Midbrain (tissue), 1 donor: ENCODE results near the gene SH2D1A.

Source experiments
- DNase-seq: peaks from one replicate; lab custom pipeline; 2025; lab: John Stamatoyannopoulos, UW

SH2D1A gene

GRCh38 chrX:124421898-124422655 is 75.7 kb downstream of the SH2D1A start:
- DNase-seq: no peak
